Pons (tissue), 1 donor: ENCODE measurements around the gene HNRNPK.

Experiments used
- DNase-seq: peaks from one replicate; pipeline ENCODE4 v3.0.0-alpha.2; 2016; ENCODE audit warnings: low spot score

HNRNPK gene

DNA sequence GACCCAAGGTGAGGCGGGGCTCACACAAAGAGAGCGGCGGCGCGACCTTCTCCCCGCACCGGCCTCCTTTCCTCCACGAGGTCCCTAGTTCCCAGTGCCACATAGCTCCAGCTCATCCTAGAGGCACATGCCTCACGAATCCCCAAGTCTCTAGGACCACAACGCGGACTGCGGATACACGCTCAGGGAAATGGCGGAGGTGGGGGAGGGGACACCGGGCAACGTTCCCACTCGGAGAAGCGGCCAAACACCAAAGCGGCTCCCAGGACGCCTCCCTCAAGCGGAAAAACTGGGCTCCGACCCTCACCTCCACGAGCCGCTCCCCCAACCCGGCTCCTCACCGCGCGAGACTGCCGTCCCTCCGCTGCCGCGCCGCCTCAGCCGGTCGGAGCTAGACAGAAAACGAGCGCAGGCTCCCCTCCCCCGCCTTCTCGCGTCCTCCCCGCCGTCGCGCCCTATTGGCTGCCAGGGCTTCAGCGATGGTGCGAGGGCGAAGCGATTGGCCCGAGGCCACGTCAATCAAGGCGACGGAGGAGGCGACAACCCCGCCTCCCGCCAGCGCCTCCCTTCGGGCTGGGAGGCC, at the start of gene HNRNPK:
TSS of gene HNRNPK (minus strand) at position 404 of the 583 bp plus-strand sequence. CDS start 1,963 bp downstream, outside the sequence.
- peak; percentile 97 for DNase-seq

DNA sequence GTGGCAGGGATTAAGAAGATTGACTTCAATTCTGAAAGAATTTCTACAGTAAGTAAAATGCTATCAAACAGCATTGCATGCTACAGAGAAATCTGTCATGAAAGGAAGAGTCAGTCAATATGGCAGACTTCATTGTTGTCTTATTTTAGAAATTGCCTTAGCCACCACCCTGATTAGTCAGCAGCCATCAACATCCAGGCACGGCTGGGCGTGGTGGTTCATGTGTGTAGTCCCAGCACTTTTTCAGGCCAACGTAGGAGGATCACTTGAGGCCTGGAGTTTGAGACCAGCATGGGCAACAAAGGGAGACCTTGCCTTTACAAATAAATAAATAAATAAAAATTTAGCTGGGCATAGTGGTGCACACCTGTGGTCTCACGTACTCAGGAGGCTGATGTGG, 47.2 kb upstream of the HNRNPK start:
- DNase-seq: no peak

DNA sequence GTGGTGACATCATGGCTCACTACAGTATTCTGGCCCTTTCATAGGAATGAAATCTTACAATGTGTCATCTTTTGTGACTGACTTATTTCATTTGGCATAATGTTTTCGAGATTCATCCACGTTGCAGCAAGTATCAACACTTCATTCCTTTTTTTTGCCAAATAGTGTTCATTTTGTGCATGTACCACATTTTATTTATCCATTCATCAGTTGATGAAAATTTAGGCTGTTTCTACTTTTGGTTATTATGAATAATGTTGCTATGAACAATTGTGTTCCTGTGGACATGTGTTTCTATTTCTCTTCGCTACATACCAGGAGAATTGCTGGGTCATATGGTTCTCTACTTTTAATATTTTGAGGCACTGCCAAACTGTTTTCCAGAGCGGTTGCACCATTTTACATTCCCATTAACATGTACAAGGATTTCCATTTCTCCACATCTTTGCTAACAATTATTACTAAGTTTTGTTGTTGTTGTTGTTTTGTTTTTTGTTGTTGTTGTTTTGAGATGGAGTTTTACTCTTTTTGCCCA, 44.1 kb upstream of the HNRNPK start:
- DNase-seq: no peak

DNA sequence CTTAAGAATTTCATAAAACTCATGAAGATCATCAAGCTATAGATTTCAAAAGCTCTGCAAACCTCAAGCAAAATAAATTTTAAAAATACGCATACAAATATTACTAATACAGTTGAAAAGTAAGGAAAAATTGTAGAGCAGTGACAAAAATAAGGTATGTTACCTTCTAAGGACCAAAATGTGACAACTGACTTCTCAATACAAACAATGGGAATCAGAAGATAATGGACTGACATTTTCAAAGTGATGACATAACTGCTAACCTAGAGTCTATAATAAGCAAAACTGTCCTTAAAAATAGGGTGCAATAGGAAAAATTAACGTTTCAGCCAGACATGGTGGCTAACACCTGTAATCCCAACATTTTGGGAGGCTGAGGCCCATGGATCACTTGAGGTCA, 27.6 kb upstream of the HNRNPK start:
- DNase-seq: no peak

DNA sequence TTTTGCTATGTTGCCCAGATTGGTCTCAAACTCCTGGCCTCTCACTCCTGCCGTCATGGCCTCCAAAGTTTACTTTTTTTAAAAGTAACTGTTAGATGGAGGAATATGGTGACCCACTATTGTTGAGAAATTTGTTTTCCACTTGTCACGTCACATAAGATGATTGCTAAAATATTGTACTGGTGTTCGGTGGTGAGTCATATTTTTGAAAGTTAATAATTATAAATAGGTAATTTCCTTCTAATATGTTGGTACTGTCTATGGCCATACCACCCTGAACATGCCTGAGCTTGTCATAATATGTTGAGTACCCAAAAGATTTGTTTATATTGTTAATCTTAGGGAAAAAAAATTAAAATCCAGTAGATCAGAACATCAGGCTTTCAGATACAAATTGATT, 23.2 kb upstream of the HNRNPK start:
- no peak for DNase-seq

DNA sequence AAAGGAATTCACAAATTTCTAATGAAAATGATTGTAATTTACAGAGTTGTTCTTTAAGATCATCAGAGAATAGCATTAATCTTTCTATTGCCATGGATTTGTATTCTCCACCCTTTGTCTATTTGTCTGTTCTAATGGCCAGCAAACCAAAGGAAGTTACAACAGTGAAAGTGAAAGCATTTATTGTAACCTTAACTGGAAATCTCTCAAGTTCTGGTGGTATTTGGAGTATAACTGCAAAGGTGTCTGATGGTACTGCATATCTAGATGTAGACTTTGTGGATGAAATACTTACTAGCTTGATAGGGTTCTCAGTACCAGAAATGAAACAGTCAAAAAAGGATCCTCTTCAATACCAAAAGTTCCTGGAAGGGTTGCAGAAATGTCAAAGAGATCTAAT, 22.3 kb upstream of the HNRNPK start:
- DNase-seq: no peak

DNA sequence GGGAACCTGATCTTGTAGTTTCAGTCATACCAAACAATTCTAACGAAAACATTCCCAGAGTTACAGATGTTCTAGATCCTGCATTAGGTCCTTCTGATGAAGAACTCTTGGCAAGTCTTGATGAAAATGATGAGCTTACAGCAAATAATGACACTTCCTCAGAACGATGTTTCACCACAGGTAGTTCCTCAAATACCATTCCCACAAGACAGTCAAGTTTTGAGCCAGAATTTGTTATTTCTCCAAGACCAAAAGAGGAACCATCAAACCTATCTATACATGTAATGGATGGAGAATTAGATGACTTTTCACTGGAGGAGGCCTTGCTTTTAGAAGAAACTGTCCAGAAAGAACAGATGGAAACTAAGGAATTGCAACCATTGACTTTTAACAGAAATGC, 21.6 kb upstream of the HNRNPK start:
- peak; percentile 41 for DNase-seq

DNA sequence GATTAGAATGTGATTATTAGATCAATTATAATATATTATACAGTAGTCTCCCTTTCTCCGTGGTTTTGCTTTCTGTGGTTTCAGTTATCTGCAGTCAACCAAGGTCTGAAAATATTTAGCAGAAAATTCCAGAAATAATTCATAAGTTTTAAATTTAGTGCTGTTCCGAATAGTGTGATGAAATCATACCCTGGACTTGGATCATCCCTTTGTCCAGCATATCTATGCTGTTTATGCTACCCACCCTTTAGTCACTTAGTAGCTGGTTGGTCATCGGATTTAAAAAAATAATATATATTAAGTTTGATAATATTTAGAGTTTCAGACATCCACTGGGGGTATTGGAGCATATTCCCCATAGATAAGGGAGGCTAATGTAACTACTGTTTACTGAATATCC, 20.2 kb upstream of the HNRNPK start:
- DNase-seq: no peak

DNA sequence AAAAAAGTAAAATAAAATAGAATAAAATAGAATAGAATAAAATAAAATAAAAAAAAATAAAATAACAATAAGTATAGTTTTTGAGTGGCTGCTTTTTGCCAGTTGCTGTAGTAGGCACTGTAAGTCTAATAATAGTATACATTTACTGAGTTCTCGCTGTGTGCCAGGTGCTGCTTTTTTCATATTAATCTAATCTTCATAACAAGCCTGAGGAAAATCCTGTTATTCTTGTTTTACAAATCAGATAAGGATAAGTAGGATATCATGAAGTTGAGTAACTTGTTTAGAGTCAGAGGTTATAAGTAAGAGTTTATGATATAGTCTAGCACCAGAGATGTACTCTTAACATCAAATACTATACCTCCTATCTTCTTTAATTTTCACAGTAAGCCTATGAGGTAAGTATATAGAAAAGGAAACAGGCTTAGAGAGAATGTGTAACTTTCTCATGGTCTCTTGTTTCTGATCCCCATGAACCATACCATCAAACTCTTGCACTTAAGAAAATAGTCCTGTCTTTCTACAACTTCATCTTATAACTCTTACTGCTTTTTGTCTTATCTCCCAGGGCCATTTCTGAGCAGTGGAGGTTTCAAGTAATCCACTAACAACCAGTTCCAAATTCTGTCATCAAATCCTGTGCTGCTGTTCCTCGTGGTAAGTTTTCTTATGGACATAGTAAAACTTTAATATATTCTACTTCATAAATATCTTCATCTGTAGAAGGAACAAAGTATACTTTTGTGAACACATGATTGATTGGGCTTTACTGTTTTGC, 19.3 kb upstream of the HNRNPK start:
- no peak for DNase-seq

DNA sequence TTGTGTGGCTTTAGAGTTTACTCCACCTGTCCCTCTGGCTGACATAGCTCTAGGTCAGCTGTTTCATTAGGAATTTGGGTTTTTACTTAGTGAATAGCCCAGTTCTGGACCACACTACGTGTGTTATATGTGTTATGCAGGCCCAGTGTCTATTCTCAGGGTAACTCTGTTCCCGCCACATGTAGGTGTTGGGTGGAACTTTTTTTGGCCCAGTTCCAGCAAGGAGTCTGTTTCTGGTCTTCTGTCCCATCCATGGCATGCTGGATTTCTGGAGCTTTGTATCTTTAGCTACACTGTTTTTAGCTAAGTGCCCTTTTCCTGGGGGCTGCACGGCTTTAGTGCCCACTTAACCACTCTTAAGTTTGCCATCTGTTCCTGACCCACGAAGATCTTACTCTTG, 16.1 kb upstream of the HNRNPK start:
- DNase-seq: no peak

DNA sequence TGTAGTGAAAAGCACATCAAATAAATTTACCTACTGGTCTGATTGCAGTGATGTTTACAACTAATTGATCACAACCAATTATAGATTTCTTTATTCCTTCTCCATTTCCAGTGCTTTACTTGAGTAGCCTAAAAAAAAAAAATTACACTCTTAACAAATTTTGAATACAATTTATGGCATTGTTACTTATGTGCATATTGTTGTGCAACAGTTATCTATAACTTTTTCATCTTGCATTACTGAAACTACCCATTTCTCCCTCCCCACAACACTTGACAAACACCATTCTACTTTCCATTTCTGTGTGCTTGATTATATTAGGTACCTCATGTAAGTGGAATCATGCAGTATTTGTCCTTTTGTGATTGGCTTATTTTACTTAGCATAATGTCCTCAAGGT, 12.9 kb upstream of the HNRNPK start:
- DNase-seq: no peak

DNA sequence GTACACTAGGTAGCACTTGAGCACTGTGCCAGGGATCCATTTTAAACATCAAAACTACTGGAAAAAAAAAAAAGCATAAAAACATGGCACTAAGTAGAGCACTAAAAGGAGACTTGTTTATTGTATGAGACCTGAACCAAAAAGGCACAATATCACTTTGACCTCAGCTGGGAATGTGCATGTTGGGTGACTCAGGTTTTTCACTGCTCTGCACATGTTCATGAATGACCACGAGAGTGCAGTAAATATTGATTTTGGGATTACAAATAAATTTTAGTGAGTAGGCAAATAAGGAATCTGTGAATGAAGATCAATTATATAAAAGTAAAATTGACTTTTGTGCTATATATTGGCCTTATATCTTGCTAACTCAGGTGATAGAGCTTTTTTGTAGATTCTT, 12.4 kb upstream of the HNRNPK start:
- no peak for DNase-seq

DNA sequence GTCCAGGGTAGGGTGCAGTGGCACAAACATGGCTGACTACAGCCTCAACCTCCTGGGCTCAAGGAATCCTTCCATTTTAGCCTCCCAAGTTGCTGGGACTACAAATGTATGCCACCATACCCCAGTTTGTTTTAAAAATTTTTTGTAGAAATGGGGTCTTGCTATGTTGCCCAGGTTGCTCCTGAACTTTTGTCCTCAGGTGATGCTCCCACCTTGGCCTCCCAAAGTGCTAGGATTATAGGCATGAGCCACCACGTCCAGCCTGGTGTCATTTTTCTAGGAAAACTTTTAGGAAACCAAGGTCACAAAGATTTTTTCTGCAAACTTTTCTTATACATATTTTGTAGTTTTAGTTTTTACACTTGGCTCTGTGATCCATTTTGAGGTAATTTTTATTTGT, 11.3 kb upstream of the HNRNPK start:
- DNase-seq: no peak

DNA sequence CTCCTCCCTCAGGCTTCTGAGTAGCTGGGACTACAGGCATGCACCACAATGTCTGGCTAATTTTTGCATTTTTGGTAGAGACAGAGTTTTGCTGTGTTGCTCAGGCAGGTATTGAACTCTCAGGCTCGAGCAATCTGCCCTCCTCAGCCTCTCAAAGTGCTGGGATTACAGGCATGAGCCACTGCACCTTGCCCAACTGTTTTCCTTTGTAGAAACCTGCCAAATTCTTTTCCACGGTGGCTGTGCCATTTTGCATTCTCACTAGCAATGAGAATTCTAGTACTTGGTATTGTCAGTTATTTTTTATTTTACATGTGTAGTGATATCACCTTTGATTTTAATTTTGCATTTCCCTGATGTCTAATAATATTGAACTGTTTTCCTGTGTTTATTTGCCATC, 8.4 kb upstream of the HNRNPK start:
- no peak for DNase-seq

DNA sequence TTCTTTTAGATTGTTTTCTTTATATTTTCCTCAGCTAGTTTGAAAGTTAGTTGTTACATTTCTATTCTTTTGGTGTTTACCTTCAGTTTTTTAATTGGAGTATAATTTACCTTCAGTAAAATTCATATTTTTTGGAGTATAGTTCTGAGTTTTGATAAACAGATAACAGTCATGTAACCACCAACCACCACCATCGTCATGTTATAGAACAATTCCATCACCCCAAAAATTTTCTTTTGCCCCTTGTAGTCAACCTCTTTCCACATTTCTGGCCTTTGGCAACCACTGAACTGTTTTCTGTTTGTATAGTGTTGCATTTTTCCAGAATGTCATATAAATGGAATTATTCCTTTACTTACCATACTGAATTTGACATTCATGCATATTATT, 7.4 kb upstream of the HNRNPK start:
- no peak for DNase-seq

DNA sequence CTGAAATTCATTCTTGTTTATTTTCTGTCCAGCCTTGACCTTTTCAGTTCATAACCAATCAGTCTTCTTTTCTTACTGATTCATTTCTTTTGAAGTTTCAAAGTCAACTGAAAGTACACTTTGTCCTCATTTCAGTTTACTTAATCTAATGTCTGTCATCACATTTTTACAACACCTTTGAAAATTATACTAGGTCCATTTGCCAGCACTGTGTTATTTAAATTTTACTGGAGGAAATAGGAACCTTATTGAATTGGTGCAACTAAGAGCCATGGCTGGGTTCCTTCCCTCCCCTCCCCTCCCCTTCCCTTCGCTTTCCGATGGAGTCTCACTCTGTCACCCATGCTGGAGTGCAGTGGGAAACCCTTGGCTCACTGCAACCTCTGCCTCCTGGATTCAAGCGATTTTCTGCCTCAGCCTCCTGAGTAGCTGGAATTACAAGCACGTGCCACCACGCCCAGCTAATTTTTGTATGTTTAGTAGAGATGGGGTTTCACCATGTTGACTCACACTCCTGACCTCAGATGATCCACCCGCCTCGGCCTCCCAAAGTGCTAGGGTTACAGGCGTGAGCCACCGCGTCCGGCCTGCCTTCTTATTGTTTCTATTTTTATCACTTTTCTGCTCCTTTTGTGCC, 6.9 kb upstream of the HNRNPK start:
- DNase-seq: no peak

DNA sequence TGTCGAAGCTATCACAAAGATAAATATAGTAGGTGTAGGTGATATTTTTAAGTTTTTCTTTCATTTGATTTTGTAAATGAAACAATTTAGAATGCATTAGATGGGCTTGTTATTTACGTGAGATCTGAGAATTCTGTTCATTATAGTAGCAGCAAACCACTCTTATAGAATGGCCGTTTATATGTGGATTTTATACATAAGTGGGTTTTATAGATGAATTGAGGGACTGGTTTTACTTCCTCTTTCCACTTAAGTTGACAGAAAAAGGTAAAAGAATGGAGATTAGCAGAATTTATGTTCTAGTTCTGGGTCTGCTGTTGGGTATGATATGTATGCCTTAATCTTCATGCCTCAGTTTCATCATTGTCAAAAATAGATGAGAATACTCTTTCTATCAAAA, 6.2 kb upstream of the HNRNPK start:
- no peak for DNase-seq

DNA sequence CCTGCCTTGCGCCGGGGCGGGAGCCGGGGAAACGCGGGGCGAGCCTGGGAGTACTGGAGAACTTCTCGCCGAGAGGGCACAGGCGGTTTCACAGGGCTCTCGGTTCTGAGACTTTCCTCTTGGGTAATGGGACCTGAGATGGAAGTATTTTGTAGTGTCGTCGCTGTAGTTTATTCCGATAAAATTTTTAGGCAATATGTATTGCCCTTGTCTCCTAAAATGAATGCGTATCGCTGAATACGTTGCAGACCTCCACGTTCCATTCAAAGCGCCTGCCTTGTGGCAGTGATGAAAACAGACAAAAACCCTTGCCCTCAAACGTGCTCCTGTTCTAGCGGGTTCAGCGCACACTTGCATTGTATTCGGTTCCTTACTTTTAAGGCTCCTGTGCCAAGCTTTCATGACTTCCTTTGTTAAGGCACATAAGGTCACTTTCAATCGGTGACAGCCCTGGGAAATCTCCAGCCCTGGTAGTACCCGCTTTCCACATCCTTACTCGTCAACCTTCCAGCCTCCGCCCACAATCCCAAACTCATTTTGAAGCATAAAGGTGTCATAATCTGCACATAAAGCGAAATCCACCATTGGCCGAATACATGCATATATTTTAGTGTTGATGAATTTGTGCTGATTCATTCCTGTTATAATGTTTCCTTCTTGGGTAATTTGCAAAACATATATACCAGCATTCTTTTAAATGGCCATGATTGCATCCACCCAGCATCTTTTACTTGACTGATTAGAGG, 1.3 kb upstream of the HNRNPK start:
- DNase-seq: peak; percentile 47

DNA sequence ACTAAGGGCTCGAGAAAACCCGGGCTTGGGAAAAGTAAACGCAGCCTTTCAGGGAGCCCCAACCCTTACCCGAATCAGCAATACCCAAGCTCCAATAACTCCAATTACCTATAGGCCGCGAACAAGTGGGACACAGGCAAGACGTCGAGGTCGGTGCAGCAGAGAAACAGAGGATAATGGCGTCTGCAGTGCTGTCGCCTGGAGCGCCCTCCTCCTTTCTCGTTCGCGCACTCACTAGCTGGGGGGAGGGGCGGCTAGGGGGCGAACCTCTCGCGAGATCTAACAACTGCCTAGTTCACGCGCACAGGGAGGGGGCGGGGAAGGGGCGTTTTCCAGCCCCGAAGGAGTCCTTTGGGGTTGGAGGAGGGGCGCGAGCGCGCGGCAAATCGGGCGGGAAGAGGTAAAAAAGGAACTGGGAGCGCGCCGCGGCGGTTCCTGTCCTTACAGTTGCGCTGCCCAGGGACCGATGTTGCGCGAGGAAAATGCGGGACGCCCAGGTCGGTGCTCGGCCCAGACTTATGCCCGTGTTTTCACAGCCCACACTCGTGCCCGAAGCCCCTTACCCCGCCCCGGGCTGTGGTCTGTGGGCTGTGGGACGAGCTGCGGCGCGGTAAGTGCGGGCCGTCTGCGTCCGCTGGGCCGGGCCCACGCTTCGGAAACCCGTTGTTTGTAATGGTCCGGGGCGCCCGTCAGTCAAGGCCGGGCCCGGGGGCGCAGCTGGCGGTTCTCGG, 545 bp upstream of the HNRNPK start, which contains the start of gene RMI1:
TSS of gene RMI1 (plus strand) at position 411 of the 731 bp plus-strand sequence. CDS start 20,182 bp downstream, outside the sequence.
- DNase-seq: peak; percentile 98

DNA sequence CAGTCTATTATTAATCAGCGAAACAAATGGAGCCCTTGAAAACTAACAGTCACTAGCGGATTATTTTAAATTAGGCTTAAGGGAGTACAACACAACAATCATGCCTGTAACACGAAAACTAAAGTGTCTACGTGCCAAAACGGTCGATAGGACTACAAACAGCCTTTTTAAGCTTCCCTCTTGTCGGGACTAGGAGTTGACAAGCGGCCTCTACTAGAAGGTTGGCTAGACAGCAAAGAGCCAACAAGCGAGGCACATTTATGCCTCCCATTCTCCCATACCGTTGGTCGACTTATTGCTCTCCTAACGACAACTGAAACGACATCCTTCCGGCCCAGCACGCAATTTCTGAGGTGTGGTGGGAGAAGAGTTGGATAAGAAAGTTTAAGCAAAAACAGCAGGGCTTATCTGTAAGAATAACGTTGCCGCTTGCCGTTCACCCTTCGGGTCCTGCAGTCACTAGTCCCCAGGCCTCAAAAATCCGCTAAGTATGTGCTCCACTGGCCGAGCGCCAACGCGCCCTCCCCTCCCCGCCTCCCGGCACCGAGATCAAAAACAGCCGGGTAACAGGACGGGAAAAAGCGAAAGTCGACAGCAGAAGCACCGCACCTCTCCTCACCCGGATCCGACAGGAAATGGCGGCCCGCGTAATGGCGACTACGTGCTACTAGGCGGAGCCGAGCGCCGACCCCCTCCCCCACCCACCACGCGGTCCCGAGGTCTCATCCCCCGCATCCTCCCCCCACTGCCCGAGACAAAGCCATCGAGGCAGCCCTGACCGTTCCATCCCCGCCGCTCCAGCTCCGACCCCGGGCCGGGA, 813 bp downstream of the HNRNPK start:
- peak; percentile 68 for DNase-seq

DNA sequence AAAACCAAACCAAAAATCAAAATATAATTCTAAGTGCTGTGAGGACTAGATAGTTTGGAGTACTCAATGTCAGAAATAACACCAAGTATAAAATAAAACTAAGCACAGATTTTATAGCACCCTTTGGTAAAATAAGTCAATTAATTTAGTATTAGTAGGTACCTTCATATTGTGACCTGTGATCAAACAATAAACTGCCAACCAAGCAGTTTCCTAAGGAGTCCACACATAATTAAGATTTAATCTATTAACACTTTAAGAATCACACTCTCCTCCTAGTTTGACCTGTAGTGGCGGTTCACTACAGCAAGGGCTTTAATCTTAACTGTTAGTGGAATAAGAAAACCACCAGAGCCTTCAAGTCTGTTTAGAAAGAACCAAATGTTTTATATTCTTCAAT, 2.8 kb downstream of the HNRNPK start:
- no peak for DNase-seq
